IMR-90 (cell line): Measurements from ENCODE around the gene RBBP4. TPM values are rescaled to one million over a fixed set of nuclear protein-coding genes. Genes with fewer than 3 reads are reported as not detected.

Experiments used
- ATAC-seq: fragments of 200-7000 bp; cut with Tn5 transposase; 2 replicates; pipeline ENCODE4 v1.9.1; 2020; ENCODE audit warnings: low read depth, mild to moderate bottlenecking, moderate library complexity
- BruUV-seq: library from RNA; stranded (reverse); fragments of 400-500 nt; replicated peaks from 2 replicates; lab custom pipeline; 2021; lab: Mats Ljungman, UMichigan
- CTCF ChIA-PET: fragments of 300-600 bp; formaldehyde crosslinking; extraction: SDS; loops from one replicate; lab custom pipeline; 2021; ENCODE audit warnings: antibody characterized with exemption; lab: Yijun Ruan, JAX
- POLR2A ChIA-PET: fragments of 300-600 bp; sonication (Branson Sonifier 250); formaldehyde crosslinking; loops from one replicate; lab custom pipeline; 2022; ENCODE audit warnings: antibody characterized with exemption; ENCODE audit not compliant: unreplicated experiment; lab: Charles Lee
- DNase-seq: peaks from one replicate; pipeline ENCODE4 v3.0.0; 2013
- H2AFZ ChIP-seq: replicated peaks from 2 replicates; pipeline ENCODE3; 2013; ENCODE audit warnings: low read length, mild to moderate bottlenecking; ENCODE audit not compliant: poor library complexity
- H2AK5ac ChIP-seq: 2 replicates; pipeline ENCODE4 v1.6.1; 2013; ENCODE audit warnings: low read depth, low read length, inconsistent platforms
- H2AK9ac ChIP-seq: replicated peaks from 2 replicates; pipeline ENCODE3; 2013; ENCODE audit warnings: mild to moderate bottlenecking, low read depth, low read length, moderate library complexity; ENCODE audit not compliant: poor library complexity
- H2BK120ac ChIP-seq: 2 replicates; pipeline ENCODE4 v1.6.1; 2013; ENCODE audit warnings: low read depth, low read length, inconsistent platforms
- H2BK15ac ChIP-seq: 3 replicates; pipeline ENCODE4 v1.6.1; 2013; ENCODE audit warnings: low read depth, low read length, inconsistent platforms
- H2BK20ac ChIP-seq: 2 replicates; pipeline ENCODE4 v1.6.1; 2013; ENCODE audit warnings: low read depth, mild to moderate bottlenecking, inconsistent platforms, low read length, moderate library complexity
- H2BK5ac ChIP-seq: 2 replicates; pipeline ENCODE4 v1.6.1; 2013; ENCODE audit warnings: mild to moderate bottlenecking, low read depth, low read length, inconsistent platforms; ENCODE audit not compliant: poor library complexity, severe bottlenecking
- H3K14ac ChIP-seq: replicated peaks from 2 replicates; pipeline ENCODE4 v1.6.1; 2013; ENCODE audit warnings: low read depth, low read length, inconsistent platforms
- H3K18ac ChIP-seq: 2 replicates; pipeline ENCODE4 v1.6.1; 2013; ENCODE audit warnings: low read depth, low read length, control low read depth
- H3K23ac ChIP-seq: 2 replicates; pipeline ENCODE4 v1.6.1; 2013; ENCODE audit warnings: low read depth, low read length, inconsistent platforms
- H3K27ac ChIP-seq: 2 replicates; pipeline ENCODE4 v1.5.1; 2013; ENCODE audit warnings: mild to moderate bottlenecking, control low read depth, low read length; ENCODE audit not compliant: insufficient read depth
- H3K27me3 ChIP-seq: 2 replicates; pipeline ENCODE4 v1.6.1; 2013; ENCODE audit warnings: low read length; ENCODE audit not compliant: control insufficient read depth, insufficient read depth
- H3K36me3 ChIP-seq: 2 replicates; pipeline ENCODE4 v1.6.1; 2013; ENCODE audit warnings: low read length, mixed read lengths; ENCODE audit not compliant: control insufficient read depth, insufficient read depth
- H3K4ac ChIP-seq: 2 replicates; pipeline ENCODE4 v1.6.1; 2013; ENCODE audit warnings: low read depth, low read length, inconsistent platforms
- H3K4me1 ChIP-seq: 2 replicates; pipeline ENCODE4 v1.6.1; 2013; ENCODE audit warnings: low read length, mixed read lengths; ENCODE audit not compliant: control insufficient read depth, insufficient read depth
- H3K4me2 ChIP-seq: 2 replicates; pipeline ENCODE4 v1.6.1; 2013; ENCODE audit warnings: low read depth, mild to moderate bottlenecking, control low read depth, low read length, moderate library complexity
- H3K4me3 ChIP-seq: 2 replicates; pipeline ENCODE4 v1.5.1; 2013; ENCODE audit warnings: low read depth, mild to moderate bottlenecking, control low read depth, low read length, moderate library complexity; ENCODE audit not compliant: insufficient read depth
- H3K56ac ChIP-seq: 2 replicates; pipeline ENCODE4 v1.6.1; 2013; ENCODE audit warnings: low read length, inconsistent platforms; ENCODE audit not compliant: insufficient read depth; ENCODE audit errors: extremely low read depth
- H3K79me1 ChIP-seq, 2 experiments: 2 replicates each; pipeline ENCODE4 v1.6.1; 2013; ENCODE audit warnings: low read length in 2 of 2, inconsistent platforms in 1 of 2, low read depth in 1 of 2
- H3K9ac ChIP-seq: 2 replicates; pipeline ENCODE4 v1.6.1; 2013; ENCODE audit warnings: low read depth, low read length, control low read depth
- H3K9me1 ChIP-seq: 2 replicates; pipeline ENCODE4 v1.6.1; 2013; ENCODE audit warnings: low read length, inconsistent platforms; ENCODE audit not compliant: insufficient read depth
- H3K9me3 ChIP-seq: 2 replicates; pipeline ENCODE4 v1.6.1; 2013; ENCODE audit warnings: low read length; ENCODE audit not compliant: control insufficient read depth, insufficient read depth
- H4K20me1 ChIP-seq: 2 replicates; pipeline ENCODE4 v1.6.1; 2013; ENCODE audit warnings: low read length, inconsistent platforms; ENCODE audit not compliant: insufficient read depth
- H4K5ac ChIP-seq: 2 replicates; pipeline ENCODE4 v1.6.1; 2013; ENCODE audit warnings: mild to moderate bottlenecking, low read depth, low read length, control low read depth
- H4K8ac ChIP-seq, 2 experiments: 2 replicates each; pipeline ENCODE4 v1.6.1; 2013; ENCODE audit warnings: low read depth in 2 of 2, low read length in 2 of 2, control low read depth in 1 of 2, inconsistent platforms in 1 of 2
- H4K91ac ChIP-seq: 2 replicates; pipeline ENCODE4 v1.6.1; 2013; ENCODE audit warnings: low read depth, low read length, inconsistent platforms; ENCODE audit not compliant: insufficient read depth
- BHLHE40 ChIP-seq: fragments of 150-350 bp; IDR thresholded peaks from 2 replicates; pipeline ENCODE4 v1.6.1; 2016; ENCODE audit warnings: mild to moderate bottlenecking, low read depth, low read length
- FOS ChIP-seq: fragments of 150-350 bp; IDR thresholded peaks from 2 replicates; pipeline ENCODE4 v1.6.1; 2016; ENCODE audit warnings: low read depth, low read length
- MAFK ChIP-seq: IDR thresholded peaks from 2 replicates; pipeline ENCODE4 v1.6.1; 2012; ENCODE audit warnings: low read depth, low read length, improper control_type of control experiment
- MAZ ChIP-seq: IDR thresholded peaks from 2 replicates; pipeline ENCODE4 v1.6.1; 2012; ENCODE audit warnings: low read depth, mild to moderate bottlenecking, low read length, improper control_type of control experiment, moderate library complexity, borderline replicate concordance
- POLR2A ChIP-seq: IDR thresholded peaks from 2 replicates; pipeline ENCODE4 v1.6.1; 2012; ENCODE audit warnings: mild to moderate bottlenecking, low read depth, low read length
- SMC3 ChIP-seq: fragments of 150-350 bp; IDR thresholded peaks from 2 replicates; pipeline ENCODE4 v1.6.1; 2016; ENCODE audit warnings: low read depth, mild to moderate bottlenecking, antibody characterized with exemption, low read length, moderate library complexity
- WGBS, 2 experiments: methylation state at CpG; one replicate each; pipeline versions ENCODE4 v1.1.5 to v1.1.7; 2013; ENCODE audit warnings: missing lambda C conversion rate in 2 of 2; ENCODE audit not compliant: insufficient read length in 1 of 2; ENCODE audit errors: extremely low coverage in 2 of 2; 5-methylcytosine and 5-hydroxymethylcytosine counted together
- dilution Hi-C: fragments of 300-500 bp; cut with HindIII; formaldehyde crosslinking; loops from one replicate; pipeline ENCODE4 v1.14.3; 2018; ENCODE audit warnings: low sequenced_read_pairs; ENCODE audit not compliant: unreplicated experiment
- in situ Hi-C: fragments of 300-500 bp; cut with MboI; formaldehyde crosslinking; loops from 3 replicates; pipeline ENCODE4 v1.14.3; 2019; ENCODE audit warnings: low sequenced_read_pairs, inconsistent platforms, mixed read lengths
- intact Hi-C: fragments of 100-400 bp; cut with micrococcal nuclease; formaldehyde crosslinking; loops from 2 replicates; pipeline ENCODE4 v1.10.0; 2022
- polyA plus RNA-seq, 3 experiments: library from polyadenylated mRNA; depleted of rRNA; stranded (reverse); fragments of >200 nt; gene quantifications; 2 replicates each; pipeline ENCODE4 v1.2.3, GENCODE V29; 2012; ENCODE audit warnings: low replicate concordance in 1 of 3
- total RNA-seq: library from RNA; depleted of rRNA; stranded (reverse); fragments of >200 nt; gene quantifications from 2 replicates; pipeline ENCODE4 v1.2.3, GENCODE V29; 2012
- TF ChIP-seq, protein P1 (sequence below): fragments of 150-350 bp; IDR thresholded peaks from 2 replicates; pipeline ENCODE4 v1.6.1; 2016; ENCODE audit warnings: low read depth, mild to moderate bottlenecking, low read length, moderate library complexity, borderline replicate concordance
- TF ChIP-seq, protein P2 (sequence below): conservative IDR thresholded peaks from 2 replicates; pipeline ENCODE4 v1.5.1; 2012; ENCODE audit warnings: mild to moderate bottlenecking, low read depth, low read length, improper control_type of control experiment

The RBBP4 gene
- total and polyA plus RNA-seq, 2 of the 4 experiments (the other 2 are of a cell fraction), result 82.9 to 161 TPM

DNA sequence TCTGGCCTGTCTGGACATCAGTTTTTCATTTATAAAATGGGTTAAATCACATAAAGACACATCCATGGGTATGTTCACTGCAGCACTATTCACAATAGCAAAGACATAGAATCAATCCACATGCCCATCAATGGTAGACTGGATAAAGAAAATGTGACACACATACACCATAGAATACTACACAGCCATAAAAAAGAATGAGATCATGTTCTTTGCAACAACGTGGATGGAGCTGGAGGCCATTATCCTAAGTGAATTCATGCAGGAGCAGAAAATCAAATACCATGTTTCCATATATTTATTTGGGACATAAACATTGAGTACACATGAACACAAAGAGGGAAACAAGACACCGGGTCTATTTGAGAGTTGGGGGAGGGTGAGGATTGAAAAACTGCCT lies 28.8 kb upstream of the RBBP4 start:
- Histone ChIP-seq H3K9ac (no peak overlapping the region), H3K9me3 (no peaks in the 10 kb centered on the region), H4K8ac (no peak overlapping the region), H3K14ac (no peak overlapping the region), H3K36me3 (peaks cover 5% of the 10 kb centered on the region), H3K27ac (no peak overlapping the region), H2BK5ac (no peak overlapping the region), H2BK20ac (no peak overlapping the region), H2BK120ac (no peak overlapping the region), H3K79me1 (no peaks in the 10 kb centered on the region; a peak in 1 of 4 replicates), H4K91ac (no peak overlapping the region), H3K9me1 (0 out of 2 replicates have a peak, but pooled peaks cover 2% of the 10 kb centered on the region), H3K18ac (no peak overlapping the region), H2AK9ac (no peak overlapping the region), H2BK15ac (no peak overlapping the region), H3K4me1 (no peaks in the 10 kb centered on the region), H3K4me3 (no peak overlapping the region), H3K4me2 (no peak overlapping the region), H2AFZ (no peak overlapping the region), H3K4ac (no peak overlapping the region), H4K20me1 (no peaks in the 10 kb centered on the region; the same call in 1 of the 2 replicates), H3K23ac (no peak overlapping the region), H2AK5ac (no peak overlapping the region), H3K56ac (no peak overlapping the region), H4K5ac (no peak overlapping the region), H3K27me3 (no peaks in the 10 kb centered on the region)
- WGBS, 2 experiments, result no CpG with 5 or more reads among the region's 2 CpGs
- no peak for DNase-seq
- no TSS peak for BruUV-seq
- intact Hi-C loops, result loop anchor here (5.0 kb wide), 1 partner anchor 175 kb away; no protein-coding TSS in a partner anchor
- ChIA-PET CTCF (interaction anchor here (0.5 kb wide), 1 partner anchor 102 kb away, joined by 4 read pairs; no protein-coding TSS in a partner anchor), POLR2A (no interaction called here)
- ATAC-seq, result no peak
- dilution Hi-C loops, result no loop called here
- in situ Hi-C loops, result no loop called here
- TF ChIP-seq, protein P1, sequence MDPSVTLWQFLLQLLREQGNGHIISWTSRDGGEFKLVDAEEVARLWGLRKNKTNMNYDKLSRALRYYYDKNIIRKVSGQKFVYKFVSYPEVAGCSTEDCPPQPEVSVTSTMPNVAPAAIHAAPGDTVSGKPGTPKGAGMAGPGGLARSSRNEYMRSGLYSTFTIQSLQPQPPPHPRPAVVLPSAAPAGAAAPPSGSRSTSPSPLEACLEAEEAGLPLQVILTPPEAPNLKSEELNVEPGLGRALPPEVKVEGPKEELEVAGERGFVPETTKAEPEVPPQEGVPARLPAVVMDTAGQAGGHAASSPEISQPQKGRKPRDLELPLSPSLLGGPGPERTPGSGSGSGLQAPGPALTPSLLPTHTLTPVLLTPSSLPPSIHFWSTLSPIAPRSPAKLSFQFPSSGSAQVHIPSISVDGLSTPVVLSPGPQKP, result no peak
- no peak for TF ChIP-seq MAFK
- no peak for TF ChIP-seq BHLHE40
- TF ChIP-seq MAZ, result no peak
- no peak for TF ChIP-seq POLR2A
- TF ChIP-seq FOS, result no peak
- TF ChIP-seq, protein P2, sequence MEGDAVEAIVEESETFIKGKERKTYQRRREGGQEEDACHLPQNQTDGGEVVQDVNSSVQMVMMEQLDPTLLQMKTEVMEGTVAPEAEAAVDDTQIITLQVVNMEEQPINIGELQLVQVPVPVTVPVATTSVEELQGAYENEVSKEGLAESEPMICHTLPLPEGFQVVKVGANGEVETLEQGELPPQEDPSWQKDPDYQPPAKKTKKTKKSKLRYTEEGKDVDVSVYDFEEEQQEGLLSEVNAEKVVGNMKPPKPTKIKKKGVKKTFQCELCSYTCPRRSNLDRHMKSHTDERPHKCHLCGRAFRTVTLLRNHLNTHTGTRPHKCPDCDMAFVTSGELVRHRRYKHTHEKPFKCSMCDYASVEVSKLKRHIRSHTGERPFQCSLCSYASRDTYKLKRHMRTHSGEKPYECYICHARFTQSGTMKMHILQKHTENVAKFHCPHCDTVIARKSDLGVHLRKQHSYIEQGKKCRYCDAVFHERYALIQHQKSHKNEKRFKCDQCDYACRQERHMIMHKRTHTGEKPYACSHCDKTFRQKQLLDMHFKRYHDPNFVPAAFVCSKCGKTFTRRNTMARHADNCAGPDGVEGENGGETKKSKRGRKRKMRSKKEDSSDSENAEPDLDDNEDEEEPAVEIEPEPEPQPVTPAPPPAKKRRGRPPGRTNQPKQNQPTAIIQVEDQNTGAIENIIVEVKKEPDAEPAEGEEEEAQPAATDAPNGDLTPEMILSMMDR, result no peak
- TF ChIP-seq SMC3, result no peak
